SK-N-DZ (cell line): Measurements from ENCODE around the gene SCFD2.
"Not testable (repeated sequence)": the region's sequence is repeated elsewhere in the genome, so short reads cannot be mapped to it uniquely, and the experiment has no call there.

Experiments
- DNase-seq: peaks from one replicate; pipeline ENCODE4 v3.0.0-alpha.2; 2015; ENCODE audit warnings: low spot score

The SCFD2 gene

DNA sequence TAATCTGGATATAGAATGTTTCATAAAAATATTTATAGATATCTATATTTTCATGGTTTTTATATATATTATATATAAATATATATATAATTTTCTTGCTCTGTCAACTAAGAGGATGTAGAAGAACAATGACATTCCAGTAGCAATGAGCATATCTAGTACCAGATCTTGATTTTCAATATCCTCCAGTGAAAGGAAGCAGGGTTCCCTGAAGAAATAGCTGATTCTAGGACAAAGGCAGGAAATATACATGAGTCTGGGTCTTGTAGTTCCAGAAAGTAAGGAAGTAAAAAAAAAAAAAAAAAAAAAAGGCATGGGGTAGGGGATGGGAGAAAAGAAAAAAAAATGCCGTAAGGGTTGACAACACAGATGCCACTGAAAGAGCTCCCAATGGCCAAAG is 262.4 kb downstream of the SCFD2 start:
- DNase-seq: no peak

DNA sequence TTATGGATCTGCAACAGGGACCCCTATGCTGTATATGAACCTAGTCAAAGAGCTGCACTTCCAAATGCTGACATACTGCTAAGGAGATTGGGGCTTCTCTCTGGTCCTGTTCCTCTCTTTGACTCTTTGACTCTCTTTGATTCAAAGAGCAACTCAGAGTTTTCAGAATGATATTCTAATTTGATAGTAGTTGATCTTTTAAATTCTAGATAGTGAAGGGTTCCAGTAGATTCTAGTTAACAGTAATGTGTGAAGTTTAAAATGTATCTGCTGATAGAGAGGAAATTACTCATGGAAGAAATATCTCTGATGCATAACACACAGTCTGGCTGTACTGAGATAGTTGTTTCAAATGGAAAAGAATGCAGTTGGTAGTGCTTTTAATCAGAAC is 264.7 kb downstream of the SCFD2 start:
- DNase-seq: no peak

DNA sequence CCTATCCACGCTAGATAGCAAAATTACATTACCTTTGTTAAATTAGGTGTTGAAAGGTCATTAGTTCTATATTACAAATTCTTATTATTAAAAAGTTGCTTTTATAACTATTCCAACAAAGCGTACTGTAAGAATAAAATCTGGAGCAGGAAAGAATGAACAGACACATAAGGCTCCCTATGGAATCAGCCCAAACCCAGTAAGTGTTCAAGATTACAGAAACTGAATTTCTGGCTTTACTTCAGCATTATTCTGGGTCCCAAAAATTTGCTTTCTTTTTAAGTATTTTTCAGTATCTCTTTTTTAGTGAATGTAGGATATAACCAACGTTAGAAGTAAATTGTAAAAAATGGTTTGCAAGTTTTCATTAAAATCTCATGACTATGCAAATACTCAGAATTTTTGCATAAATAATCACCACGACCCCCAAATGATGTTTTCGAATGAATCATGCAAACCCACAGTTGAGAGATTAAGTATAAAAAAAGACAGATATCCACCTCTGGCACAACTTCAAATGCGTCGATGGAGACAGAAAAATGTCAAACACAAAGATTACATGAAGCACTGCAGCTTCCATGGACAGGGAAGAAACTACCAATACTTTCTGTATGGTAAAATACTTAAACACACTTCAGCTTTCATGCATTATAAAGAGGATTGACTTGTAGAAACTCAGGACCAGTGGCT is 265.2 kb downstream of the SCFD2 start:
- no peak for DNase-seq

DNA sequence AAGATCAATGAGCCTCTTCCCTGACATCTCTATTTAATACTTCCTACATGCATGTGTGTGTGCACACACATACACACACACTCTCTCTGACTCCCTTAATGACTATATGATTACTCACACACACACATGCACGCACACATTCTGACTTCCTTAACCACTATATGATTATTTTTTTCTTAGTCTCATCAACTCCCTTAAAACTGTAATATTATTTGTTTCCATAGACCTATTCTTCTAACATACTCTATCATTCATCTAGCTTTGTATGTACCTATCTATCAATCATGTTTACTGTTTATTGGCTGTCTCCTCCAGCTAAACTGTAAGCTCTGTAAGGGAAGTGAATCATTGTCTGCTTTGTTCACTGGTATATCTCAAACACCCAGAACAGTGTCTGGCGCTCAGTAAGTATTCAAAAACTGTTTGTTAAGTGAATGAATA is 267.2 kb downstream of the SCFD2 start:
- no peak for DNase-seq

DNA sequence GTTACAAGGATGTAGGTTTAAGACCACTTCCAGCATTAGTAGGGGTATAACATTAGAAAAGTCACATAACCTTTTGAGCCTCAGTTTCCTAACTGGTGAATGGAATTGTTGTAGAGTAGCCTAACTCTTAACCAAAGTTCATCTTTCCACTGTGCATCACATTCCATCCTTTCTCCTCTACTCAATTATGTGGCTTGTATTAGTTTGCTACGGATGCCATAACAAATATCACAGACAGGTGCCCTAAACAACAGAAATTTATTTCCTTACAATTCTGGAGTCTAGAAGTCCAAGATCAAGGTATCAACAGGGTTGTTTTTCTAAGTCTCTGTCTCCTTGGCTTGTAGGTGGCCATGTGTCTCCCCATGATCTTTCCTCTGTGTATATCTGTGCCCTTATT is 271.8 kb downstream of the SCFD2 start:
- DNase-seq: no peak

DNA sequence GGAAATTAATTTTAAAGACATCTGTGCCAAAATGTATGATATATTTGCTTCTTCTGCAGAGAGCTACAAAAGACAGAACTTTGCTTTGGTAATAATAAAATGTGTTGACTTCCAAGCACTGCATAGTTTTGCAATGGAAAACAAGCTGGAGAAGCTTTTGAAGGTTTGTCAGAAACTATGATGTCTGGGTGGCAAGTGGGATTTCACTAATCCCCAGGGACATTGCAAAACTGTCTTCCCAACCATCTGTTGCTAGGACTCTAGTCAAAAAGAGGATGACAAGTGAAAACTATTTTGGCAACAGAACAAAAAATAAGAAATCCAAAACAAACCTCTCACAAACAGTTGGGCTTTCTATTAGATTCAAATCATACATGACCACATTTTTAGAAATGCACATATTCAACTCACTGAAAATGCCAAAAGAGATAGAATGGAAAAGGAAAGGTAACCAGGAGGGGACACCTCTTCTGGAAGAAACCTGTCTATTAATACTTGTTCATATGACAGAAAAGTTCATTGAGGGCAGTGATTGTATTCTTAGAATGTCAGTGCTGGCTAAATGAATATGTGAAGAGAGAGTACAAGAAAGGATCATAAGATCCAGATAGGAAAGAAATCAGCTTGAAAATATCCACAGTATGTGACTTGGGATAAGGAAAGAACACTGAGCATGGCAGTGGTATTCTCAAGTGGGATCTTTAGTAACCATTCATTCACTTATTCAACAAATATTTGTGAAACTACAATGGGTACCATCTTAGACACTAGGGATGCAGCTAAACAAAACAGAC is 275.7 kb downstream of the SCFD2 start:
- no peak for DNase-seq

DNA sequence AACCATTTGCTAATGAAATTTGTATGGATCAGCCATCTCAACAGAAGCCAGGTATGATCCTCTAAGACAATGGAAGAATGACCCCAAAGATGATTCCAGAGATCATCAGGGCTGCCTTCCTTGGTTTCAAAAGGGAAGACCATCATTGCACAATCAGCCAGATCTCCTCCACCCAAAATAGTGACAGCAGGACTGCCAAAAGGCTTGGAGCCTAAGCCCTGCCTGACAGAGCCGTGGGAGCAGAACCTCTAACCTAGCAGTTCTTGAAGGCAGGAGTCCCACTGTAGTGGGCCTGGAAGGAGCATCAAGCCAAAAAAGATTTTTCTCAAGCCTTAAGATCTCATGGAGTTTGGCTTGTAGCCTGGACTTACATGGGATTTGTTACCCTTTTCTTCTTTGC is 277.7 kb downstream of the SCFD2 start:
- DNase-seq: no peak

DNA sequence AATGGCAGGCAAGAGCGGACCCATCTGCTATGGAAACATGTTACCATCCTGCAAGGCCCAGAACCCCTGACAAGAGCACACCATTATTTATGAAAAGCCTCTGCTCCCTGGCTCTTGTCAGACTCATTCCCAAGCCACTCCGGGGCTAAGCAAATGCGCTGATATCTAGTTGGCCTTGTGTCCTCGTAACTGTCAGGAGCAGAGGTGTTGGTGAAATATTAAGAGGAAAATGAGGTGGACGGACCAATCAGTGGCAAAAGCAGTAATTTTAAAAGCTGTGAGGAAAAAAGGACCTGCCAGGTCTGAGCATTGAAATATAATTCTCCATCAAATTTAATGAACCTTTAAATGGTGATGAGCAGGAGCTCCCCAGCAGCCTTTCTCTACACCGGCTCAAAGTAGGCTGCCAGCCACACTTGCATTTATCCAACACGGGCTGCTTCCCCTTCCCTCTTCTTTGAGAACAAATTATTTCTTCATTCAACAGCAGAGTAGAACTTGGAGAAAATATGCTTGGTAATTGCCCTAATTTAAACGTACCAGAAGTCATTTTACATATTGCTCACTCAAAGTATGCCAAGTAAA is 289.4 kb downstream of the SCFD2 start:
- DNase-seq: no peak

DNA sequence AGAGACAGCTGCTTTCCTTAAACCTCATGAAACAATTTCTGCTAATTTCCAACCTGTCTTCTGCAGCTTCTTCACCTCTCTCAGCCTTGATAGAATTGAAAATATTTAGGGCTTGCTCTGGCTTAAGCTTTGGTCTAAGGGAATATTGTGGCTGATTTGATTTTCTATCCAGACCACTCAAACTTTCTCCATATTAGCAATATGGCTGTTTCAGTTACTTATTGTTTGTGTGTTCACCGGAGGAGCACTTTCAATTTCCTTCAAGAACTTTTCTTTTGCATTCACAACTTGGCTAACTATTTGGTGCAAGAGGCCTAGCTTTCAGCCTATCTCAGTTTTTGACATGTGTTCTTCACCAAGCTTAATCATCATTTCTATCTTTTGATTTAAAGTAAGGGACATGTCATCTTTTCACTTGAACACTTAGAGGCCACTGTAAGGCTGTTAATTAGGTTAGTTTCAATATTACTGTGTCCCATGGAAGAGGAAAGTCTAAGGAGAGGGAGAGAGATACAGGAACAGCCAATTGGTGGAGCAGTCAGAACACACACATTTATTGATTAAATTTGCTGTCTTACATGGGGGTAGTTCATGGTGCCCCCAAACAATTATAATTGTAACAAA is 290.6 kb downstream of the SCFD2 start:
- no peak for DNase-seq

DNA sequence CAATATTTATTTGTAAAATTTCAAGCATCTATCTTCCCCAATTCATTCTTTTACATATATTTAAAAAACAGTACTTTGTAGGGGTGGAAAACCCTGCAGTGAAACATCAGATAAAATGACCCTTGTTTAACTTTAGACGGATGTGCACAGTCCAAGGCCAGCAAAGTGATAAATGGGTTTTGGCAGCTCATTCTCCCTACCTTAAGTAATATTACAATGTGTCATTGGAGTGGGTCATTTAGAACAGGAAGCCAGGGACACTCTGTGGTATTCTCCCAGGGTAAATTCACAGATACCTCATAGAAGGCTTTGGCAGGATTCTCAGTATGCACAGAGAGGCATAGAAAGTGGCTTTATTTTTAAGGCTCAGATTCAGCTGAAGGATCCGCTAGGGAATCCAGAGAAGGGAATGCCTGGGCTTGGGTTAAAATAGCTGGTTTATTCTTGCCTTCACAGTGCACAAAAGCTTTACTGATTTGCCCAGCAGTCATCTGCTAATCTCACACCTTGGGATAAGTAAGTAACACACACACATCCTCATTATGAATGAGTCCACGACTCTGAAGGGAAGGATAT is 297.0 kb downstream of the SCFD2 start:
- no peak for DNase-seq

DNA sequence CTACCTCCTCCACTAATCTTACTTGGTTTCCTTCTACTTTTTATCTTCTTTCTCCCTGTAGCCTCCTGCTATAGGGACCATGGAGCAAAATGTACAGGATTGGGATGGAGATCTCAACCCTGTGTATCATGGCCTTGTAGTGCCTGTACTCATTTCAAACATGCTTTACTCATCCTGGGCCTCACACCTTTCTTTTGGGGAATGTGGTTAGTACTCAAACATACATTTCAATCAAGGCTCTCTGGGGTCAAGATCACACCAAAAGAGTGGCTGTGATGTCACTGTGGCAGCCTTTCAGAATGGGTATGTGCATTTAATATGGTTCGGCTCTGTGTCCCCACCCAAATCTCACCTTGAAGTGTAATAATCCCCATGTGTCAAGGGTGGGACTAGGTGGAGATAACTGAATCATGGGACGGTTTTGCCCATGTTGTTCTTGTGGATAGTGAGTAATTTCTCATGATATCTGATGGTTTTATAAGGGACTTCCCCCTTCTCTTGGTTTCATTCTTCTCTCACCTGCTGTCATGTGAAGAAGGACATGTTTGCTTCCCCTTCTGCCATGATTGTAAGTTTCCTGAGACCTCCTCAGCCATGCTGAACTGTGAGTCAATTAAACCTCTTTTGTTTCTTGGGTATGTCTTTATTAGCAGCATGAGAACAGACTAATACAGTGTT is 298.6 kb downstream of the SCFD2 start:
- no peak for DNase-seq

DNA sequence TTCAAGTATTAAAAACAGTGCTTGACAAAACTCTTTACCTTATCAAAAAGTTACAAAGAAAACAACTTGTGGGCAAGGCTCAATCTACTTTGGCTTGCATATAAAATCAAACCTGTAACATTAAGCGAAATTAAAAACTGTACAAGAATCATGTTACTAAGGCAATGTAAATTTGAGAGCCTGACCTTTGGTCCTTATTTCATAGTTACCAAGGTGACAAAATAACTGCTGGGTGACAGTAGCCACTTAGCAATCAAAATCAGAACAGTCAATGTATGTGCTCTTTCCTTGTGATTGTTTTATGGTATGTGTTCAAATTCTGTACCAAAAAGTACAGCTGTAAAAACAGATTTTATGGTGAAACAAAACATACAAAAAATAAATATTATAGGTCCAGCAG is 299.7 kb downstream of the SCFD2 start:
- DNase-seq: no peak

DNA sequence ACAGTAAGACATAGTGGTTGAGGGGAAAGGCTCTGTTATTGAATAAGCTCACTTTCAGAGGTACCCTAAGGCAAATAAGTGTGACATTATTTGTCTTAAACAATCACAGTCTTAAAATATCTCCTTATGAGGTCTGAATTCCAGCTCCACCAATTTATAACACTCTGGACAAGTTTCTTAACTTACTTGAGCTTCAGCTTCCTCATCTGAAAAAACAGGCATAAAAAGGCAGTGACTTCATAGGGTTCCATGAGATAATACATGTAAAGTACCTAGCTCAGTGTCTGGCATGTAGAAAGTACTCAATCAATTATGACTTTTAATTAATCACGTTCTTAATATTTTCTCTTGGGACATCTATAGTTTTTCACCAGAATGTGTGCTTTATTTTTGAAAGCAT is 301.3 kb downstream of the SCFD2 start:
- DNase-seq: no peak

DNA sequence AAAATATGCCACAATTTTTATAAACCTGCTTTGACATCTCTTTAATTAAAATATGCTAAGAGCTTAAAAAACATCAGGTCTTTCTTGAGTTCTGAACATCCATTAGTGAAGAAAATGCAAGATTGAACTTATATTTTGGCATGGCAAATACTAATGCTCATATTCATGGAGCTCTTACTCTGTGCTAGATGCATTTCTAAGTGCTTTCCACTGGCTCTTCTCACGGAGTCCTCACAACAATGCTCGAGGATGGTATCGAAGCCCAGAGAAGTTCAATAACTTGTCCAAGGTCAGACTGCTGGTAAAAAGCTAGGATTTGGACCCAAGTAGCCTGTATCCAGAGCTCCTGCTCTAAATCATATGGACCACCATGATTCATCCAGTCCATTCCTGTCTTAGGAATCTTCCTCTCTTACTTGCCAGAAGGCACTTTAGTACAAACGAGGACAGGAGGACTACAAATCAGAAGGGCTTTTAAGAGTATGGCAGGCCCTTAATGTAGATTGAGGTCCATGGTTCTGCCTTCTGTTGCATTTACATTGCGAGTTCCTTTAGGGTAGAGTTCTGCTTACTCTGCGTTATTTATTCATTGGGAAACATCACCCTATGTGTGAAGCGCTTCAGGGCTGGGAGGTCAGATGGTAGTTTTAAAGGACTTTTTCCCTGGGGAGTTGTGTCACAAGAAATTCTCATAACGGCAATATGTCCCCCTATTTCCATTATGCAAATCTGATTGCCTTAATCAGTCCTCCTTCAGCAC is 304.6 kb downstream of the SCFD2 start:
- DNase-seq: no peak

DNA sequence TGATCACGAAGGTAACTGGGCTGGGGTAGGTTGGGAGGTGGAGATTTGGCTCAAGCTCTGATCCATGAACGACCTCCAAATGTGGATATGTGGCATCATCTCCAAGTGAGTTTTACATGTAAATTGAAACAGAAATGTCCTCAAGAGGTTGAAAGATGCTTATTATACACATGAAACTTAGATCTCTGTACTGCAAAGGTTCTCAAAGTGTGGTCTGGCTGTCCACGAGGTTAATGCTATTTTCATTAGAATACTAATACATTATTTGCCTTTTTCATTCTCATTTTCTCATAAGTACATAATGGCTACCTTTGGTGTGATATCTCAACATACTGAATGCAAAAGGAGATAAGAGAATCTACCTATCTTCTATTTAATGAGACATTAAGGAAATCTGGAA is 305.6 kb downstream of the SCFD2 start:
- DNase-seq: no peak

DNA sequence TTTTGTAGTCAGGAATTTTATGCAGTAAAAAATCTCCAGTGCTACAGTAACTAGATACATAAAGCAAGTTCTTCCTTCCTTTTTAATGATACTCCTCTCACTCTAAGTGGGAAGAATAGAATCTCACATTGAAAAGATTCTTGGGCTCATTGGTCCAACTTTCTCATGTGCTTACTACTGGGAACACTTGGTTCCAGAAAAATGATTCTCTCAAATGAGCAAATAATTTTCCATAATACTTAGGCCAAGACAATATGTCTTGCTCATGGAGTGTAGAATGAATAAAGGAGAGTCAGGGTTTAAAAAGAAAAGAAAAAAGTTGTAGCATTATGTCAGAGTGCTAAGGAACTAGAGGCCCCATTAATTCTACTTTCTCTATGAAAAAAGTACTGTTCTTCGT is 306.0 kb downstream of the SCFD2 start:
- DNase-seq: no peak

DNA sequence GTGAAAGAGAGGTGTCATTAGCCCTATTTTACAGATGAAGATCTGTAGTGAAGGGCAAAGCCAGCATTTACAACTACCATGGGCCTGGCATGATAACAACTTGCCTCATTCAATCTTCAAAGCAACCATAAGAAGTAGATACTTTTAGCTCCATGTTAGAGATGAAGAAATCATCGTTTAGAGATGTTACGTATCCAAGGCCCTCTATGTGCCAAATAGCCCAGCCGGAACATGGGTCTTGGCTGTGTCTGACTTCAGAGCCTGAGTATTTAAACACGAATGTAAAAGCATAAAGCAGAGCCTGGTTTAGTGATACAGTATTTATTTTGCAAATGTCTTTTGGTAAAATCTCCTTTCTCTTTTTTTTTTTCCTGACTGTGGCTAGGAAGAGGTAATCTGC is 306.6 kb downstream of the SCFD2 start:
- no peak for DNase-seq

DNA sequence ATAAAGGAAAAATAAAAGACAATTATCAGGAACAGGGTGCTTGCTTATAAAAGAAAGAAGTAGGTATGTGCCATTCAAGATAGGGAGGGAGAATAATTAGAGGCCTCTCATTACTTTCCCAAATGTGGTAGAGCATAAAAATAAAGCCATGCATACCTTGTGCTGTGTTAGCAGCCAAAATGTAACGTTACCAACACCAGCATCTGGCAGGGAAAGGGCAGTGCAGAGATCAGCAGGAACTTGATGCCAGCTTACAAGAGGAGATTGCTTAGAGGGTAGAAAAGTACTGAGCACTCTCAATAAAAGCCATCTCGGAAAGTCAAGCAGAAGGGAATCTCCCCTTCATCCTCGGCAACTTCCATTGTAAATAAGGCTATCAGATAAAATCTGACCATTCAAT is 308.2 kb downstream of the SCFD2 start:
- DNase-seq: no peak

DNA sequence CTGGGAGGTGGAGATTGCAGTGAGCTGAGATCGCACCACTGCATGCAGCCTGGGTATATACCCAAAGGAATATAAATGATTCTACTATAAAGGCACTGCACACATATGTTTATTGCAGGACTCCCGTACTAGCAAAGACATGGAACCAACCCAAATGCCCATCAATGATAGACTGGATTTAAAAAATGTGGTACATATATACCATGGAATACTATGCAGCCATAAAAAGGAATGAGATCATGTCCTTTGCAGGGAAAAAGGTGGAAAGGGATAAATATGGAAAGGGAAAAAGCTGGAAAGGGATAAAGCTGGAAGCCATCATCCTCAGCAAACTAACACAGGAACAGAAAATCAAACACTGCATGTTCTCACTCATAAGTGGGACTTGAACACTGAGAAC is 308.8 kb downstream of the SCFD2 start:
- DNase-seq: not testable (repeated sequence)

DNA sequence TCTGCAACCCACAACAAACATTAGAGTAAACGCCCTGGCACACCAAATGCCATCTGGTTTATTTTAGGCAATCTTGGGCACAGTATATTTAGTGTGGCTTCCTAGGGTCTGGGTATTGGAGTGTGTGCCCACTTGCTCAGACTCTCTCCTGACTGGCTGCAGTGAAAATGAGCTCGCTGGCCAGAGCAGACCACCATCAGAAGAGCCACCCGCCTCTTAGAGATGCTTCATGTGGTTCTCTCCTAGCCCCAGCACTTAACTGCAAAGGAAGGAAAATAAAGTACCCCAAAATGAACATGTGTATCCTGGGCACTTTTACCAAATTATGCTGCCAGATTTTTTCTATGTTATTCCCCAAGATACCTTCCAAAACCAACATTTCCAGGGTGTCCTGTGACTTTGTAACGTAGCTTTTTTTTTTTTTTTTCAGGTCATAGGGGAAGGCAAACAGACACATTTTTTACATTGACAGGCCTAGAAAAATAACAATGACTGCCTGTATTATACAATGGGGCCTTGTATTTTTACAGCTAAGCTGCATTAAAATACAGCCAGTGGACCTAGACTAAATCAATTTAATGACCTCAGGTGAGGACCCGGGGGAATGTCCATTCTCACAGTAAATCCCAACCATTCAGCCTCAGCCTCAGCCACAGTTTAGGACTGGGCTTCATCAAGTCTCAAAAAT is 310.0 kb downstream of the SCFD2 start:
- DNase-seq: no peak
